IPS-18c (cell line): ENCODE measurements around the gene SH3TC1.

Source experiments
- H3K4me3 ChIP-seq: 2 replicates; pipeline ENCODE4 v1.7.0; 2013; ENCODE audit warnings: low read depth, mild to moderate bottlenecking, low read length, moderate library complexity; ENCODE audit not compliant: insufficient read depth
- H3K9me3 ChIP-seq: one replicate; pipeline ENCODE4 v1.6.1; 2013; ENCODE audit warnings: mild to moderate bottlenecking, low read length, moderate library complexity; ENCODE audit not compliant: control insufficient read depth, insufficient read depth

SH3TC1 gene

DNA sequence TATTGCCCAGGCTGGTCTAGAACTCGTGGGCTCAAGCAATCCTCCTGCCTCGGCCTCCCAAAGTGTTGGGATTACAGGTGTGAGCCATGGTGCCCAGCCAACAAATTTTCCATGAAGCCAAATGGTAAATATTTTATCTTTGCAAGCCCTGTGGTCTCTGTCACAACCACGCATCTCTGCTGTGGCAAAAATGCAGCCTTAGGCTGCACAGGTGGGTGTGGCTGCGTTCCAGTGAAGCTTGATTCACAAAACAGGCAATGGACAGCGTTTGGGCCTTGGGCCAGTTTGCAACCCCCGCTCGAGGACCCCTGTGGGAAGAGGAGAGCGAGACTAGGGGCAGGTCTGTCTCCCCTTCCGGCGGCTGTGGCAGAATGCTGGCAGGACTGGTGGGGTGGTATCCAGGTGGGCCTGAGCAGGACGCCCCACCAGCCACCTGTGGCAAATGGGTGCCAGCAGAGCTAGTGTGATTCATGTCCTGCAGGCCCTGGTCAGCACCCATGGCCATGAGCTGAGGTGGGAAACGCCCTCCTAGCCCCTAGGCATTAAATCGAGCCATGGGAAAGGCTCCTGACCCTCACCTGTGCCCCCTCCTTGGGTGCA is 90.2 kb downstream of the SH3TC1 start:
- Histone ChIP-seq H3K9me3 (no peaks in the 10 kb centered on the region), H3K4me3 (no peak overlapping the region)

DNA sequence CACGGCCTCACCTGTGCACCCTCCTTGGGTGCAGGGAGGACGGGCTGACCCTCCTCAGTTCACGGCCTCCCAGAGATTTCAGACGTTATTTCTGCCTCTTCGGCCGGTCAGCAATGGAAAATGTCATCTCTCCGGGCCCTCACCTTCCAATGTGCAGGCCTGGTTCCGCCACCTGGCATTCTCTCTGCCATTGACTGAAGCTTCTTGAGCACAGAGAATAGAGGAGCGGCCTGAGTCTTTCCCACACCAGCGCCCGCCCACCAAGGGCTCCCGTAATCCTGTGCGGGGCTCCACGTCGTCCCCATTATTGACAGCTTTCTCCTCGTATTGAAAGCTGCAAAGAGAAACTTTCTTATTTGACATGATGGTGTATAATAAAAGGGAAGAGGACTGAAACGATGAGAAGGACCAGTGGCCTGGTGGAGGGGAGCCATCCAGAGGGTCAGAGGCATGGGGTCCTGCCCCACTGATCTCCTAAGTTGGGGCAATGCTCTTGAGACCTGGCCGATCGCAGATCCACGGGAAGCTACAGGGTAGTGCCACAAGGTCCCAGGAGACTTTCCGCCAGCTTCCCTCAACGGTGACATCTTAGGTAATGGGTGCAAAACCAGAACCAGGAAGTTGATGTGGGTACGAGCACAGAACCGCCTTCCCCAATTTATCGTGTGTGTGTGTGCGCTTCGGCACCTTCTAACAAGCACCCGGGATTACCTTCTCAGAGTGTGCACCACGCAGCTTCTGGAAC is 91.0 kb downstream of the SH3TC1 start:
- H3K4me3 ChIP-seq: no peak overlapping the region

DNA sequence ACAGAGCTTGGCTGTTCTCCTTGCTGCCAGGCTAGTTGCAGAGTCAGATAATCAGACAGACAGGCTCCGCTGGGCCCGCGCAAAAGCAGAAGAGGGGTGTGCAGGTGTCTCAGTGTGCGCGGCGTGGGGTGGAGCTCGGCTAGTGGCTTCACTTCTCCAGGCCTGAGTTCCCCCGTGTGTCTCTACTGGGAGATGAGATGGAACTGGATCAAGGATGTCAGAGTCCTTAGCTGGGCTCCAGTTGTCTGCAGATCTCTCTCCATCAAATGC is 91.5 kb downstream of the SH3TC1 start:
- Histone ChIP-seq H3K9me3 (no peaks in the 10 kb centered on the region), H3K4me3 (no peak overlapping the region)

More for the DNA sequence above, 91.0 kb downstream of the SH3TC1 start:
- no peaks in the 10 kb centered on the region for H3K9me3 ChIP-seq
